DMS153 (cell line): ENCODE results near the gene KCNQ5.

Experiments
- DNase-seq: peaks from one replicate; lab custom pipeline; 2025; lab: John Stamatoyannopoulos, UW

Gene KCNQ5

DNA sequence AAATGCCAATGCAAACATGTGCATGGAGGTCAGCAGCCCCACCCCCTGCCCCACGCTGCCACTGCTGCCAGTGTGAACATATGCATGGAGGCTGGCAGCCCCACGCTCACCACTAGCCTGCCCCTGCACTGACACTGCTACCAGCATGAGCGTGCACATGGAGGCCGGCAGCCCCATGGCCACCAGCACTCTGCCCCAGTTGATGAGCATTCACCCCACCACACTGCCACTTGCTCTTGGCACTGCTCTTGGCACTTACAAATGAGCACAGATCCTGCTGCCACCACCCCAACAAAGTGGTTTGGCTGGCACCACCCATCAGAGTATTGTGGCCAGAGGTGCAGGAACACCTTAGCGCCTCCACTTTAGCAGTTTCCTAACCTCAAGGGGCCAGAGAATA, 429.3 kb downstream of the KCNQ5 start:
- DNase-seq = no peak

DNA sequence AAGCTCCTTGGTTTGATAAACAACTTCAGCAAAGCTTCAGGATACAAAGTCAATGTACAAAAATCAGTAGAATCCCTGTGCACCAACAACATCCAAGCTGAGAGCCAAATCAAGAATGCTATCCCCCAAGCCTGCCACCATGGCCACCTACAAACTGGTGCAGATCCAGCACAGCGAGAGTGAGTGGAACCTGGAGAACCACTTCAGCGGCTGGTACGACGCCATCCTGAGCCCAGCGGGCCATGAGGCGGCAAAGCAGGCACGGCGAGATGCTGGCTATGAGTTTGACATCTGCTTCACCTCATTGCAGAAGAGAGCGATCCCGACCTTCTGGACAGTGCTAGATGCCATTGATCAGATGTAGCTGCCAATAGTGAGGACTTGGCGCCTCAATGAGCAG, 433.1 kb downstream of the KCNQ5 start:
- DNase-seq = no peak

DNA sequence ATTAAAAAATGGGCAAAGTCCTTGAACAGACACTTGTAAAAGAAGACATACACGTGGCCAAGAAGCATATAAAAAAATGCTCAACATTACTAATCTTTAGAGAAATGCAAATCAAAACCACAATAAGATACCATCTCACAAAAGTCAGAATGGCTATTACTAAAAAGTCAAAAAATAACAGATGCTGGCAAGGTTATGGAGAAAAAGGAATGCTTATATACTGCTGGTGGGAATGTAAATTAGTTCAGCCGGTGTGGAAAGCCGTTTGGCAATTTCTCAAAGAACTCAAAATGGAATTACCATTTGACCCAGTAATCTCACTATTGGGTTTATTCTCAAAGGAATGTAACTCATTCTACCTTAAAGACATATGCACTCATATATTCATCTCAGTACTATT, 436.9 kb downstream of the KCNQ5 start:
- no peak for DNase-seq

DNA sequence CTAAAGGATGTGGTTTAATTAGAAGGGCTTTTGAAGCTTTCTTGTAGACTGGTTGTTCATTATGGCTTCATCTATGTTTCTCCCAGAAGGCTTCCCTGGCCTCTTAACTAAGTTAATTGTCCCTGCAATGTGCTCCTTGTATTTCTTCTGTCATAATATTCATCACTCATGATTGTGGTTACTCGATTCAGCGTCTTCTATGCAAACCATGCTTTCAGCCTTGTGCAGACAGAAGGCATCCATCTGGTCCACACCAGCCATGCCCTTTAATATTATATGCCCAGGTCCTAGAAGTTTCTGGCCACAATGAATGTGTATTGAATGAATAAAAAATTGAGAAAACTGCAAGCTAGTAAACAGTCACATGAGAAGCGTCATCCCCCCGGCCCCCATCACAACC, 440.3 kb downstream of the KCNQ5 start:
- DNase-seq = no peak

DNA sequence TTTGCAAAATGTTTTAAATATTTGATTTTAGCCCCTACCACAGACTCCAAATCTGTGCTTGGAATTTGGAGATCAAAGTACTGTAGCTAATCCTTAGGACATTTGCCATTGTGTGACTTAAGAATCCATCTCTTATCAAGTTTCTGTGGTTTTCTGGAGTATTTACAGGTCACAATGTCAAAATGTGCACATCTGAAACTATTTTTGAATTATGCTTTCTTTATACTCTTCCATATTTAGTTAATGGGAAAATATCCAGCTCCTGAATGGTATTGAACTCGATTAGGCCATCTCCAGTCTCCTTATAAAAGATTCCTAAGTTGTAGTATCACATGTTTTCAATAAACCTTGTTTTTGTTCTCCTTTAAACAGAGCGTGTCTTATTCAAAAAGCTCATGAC, 441.0 kb downstream of the KCNQ5 start:
- no peak for DNase-seq

DNA sequence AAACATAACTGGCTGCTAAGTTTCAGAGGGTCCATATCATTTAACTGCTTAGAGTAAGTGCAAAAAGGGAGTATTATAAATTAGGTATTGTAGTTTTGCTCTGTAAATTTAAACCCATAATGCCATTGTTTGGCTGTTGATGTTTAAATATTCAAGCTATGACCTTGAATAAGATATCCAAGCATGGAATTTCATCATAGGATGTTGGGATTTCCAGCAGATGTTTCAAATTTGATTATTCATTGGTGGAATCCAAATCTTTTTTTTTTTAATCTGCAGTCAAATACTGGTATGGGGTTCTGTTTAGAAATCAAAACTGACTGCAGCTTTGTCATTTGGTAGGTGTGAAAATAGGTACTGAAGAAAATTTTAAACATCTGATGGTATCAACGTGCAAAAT, 442.4 kb downstream of the KCNQ5 start:
- DNase-seq = no peak

DNA sequence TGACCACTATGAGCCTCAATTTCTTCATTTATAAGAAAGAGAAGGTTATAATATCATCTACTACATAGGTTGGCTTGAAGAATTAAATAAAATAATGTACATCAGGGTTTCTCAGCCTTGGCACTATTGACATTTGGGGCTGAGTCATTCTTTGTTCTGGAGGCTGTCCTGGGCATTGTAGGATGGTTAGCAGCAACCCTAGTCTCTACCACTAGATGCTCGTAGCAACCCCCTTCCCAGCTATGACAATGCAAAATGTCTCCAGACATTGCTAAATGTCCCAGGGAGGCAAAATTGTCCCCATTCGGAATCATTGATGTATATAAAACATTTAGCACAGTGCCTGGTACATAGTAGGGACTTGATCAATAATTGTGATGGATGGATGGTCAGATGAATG, 451.4 kb downstream of the KCNQ5 start:
- no peak for DNase-seq

DNA sequence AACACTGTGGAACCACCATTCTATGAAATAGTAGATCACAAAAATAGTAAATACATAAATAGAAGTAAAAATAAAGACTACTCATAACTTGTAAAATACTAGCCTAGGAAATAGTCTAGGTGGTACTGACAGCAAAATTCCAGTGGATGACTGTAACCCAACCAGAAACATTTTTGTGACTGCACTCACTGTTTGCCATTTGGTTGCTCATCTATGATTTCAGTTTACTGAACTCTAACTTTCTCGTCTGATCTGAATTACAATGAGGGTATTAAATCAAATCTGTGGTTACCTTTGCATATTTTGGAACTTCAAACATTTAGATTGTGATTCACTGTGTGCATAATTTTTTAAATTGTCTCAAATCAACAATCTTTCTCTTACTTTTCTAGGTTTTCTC, 452.3 kb downstream of the KCNQ5 start:
- no peak for DNase-seq

DNA sequence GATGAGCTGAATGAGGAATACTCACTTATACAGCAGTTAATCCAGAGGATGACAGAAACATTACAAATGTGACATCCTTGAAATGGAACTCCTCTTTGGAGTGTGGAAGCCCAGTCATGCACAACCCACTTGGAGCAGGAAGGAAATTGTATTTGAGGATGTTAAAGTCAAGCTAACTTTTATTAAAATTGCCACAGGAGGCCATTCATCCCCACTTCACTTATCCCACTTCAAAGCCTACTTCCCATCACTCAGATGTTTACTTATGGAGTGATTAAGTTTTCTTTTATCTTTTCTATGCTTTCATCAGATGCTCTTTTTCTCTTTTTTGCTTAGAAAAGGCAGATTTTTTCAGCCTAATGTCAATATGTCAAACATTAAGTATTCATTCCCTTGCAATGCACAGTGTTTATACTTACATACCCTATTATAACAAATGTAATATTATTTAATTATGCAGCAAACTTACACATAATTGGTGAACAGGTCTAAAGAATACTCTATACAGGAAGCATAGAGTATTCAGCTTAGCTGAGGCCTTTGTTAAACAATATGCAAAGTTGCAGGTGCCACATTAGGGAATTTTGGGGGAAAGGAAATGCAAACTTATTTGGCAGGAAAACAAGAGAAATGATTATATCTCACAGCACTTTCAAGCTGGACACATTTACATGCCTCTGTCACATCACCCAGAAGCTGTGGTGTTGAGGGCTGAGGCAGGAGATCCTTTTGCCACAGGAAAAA, 454.5 kb downstream of the KCNQ5 start:
- DNase-seq = no peak

DNA sequence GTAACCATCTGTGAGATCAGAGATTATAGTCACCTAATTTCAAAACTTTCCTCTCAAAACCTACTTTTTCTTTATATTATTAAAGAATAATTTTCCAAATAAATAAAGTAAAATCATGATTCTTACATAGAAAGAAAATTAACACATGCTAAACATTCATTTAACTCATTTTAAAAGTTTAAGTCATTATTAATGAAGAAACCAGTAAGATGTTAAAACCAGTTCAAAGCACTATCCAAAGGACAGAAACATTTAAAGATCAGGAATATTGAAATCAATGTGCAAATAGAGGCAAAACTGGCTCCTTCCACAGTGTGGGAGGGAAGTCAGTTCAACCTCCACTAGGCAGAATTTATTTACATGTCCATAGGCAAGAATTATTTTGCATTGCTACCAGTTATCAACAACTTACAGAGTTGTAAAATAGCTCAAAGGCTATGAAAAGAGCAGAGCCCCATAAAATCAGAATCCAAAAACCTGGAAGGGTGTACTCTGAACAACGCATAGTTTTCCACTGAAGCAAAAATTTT, 456.5 kb downstream of the KCNQ5 start:
- no peak for DNase-seq

DNA sequence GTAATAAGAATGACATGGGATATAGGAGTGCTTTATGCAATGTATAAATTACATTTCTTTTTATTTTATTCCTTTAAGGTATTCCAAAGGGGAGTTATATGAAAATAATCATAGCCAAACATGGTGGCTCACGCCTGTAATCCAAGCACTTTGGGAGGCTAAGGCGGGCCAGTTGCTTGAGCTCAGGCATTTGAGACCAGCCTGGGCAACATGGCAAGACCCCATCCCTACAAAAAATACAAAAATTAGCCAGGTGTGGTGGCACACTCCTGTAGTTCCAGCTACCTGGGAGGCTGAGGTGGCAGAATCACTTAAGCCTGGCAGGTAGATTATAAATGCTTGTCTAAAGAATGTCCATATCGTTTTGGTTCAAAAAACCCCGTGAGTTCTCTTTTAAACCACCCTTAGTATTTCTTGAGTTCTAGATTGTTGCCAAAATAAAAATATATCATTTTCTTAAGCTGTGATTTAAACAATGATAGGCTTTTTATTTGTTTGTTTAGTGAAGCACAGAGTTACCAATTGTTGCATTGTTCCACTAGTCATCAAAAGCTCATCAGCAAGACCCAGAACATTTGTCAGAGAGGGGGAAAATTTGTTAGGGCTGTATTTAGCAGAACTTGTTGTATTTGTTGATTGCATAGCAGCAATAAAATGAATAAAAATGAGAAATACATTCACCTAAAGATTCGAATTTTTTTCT, 457.2 kb downstream of the KCNQ5 start:
- no peak for DNase-seq

DNA sequence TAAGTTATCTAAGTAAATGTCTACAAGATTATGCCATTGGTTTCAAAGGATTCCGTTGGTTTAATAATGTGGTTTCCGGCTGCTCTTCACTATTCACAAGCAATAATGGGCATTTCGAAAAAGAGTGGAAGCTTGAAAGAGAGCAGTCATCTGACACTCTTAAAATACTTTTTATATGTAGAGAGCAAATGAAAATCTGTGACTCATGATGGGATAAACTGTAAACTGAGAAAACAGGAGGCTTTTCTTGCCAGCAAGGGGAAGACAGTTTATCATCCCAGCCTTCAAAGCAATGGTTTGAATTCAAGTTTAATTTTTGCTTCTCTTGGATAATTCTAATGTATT, 457.7 kb downstream of the KCNQ5 start:
- DNase-seq = no peak

DNA sequence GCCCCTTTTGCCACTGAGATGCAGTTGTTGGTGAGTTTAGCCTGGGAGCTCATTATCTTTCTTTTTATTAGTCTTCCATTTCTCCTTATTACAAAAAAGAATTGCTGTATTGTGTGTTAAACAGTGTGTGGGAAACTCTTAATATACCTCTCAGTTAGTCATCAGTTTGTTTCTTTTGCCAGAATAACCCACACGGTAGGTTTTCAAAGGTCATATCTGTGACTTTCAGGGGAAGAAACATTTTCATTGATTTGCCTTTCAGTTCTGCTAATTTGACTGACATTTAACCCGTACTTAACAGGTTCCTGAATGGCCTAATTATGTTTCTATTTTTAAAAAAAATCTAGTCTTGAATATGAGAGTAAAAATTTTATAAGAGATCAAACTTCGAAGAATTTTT, 458.1 kb downstream of the KCNQ5 start:
- DNase-seq = no peak

DNA sequence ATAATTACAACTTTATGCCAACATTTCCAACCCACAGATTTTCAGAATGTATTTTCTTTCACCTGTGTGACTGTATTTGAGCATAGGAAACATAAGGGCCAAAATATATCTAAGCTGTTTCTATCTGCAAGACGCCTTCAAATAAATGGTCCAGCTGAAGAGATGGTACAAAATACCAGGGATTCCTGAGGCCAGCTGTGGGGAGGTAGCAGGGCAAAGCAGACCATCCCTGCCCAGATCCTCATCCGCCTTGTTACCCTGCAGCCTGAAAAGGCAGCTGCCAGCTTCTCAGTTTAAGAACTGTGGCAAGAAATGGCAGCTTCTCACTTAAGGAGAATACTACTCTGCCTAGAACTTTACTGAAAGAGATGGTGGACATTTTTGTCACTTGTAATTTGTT, 460.1 kb downstream of the KCNQ5 start:
- no peak for DNase-seq

DNA sequence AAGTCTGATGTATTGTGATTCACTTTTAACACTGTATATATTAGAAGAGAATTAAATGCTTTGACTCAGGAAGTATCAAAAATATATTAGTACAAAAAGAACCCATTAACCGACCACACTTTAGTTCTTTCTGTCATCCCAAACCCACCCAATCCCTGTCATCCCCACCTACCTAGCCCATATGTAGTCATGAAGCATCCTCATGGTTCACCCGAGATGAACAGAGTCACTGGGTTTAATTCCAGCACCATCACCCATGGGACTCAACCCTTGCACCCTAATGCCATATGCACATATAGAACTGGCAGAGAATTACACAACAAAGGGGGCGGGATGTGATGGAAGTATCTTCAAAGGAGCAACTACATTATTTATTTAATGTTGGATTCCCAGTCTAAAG, 462.0 kb downstream of the KCNQ5 start:
- DNase-seq = no peak

DNA sequence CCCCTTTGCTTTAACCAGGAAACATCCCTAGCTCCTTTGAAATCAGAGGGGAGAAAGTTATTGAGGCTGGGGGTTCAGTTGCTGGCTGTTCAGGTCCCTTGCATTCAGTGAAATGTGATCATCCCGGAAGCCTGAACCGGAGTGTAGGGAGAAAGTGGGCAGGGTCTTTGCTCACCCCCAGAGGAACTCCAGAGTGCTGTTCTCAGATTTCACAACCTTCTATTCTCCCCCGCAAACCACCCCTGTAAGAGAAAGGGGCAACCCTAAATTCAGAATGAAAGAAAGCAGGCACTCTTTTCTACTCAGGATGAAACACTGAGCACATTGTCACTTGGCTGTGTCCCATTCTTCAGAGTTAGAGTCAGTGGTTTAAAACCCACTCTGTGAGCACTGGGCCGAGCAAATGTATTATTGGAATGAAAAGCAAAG, 463.6 kb downstream of the KCNQ5 start:
- no peak for DNase-seq

DNA sequence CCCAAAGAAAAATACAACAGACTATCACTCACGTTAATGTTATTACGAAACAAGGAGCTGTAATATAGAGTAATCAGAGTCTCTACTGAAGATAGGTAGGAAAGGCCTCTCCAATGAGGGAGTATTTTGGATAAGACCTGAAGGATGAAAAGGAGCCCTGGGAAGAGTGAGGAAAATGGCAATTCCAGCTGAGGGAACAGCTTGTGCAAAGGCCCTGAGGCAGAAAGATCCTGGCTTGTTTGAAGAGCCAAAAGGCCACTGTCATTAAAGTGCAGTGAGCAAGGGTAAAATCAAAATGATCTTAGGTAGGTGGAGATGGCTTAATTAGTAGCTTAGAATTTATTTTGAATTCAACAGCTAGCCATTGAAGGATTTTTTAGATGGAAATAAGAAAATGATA, 464.9 kb downstream of the KCNQ5 start:
- DNase-seq = no peak

DNA sequence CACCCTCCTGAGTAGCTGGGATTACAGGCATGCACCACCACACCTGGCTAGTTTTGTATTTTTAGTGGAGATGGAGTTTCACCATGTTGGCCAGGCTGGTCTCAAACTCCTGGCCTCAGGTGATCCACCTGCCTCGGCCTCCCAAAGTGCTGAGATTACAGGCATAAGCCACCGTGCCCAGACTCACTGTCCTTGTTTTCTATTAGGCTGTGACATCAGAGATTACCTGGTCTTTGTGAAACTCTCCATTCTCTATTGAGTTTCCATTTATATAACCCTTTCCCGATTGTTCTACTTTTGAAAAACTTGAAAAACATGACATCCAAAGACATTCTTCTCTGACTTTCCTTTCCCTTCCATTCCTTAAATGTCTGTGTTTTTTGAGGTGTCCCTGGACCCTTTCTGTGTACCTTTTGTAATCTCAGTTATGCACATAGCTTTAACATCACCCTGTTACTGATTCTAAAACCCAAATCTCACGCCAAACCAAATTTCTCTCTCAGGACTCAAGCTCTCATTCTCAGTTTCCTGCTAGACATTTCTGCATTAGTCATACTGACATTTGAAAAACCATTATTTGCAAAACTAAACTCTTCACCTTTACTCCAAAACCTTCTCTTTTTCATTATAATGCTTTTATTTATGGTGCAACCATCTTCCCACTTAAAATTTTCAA, 466.4 kb downstream of the KCNQ5 start:
- no peak for DNase-seq

DNA sequence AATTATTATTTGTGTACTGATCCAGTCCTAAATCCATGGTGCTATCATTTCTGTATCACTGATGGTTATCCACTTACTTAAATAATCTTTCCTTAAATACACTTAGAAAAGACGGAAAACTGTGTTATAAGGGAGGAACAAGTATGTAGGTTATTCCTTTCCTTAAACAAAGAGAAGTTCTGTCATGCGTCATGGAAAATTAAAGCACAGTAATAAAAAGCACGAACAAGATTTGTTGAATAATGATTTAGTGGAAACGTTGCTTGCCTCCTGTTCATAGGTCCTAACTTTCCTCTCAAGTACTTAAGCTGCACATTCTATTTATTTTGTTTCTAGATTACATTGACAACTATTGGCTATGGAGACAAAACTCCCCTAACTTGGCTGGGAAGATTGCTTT, 483.1 kb downstream of the KCNQ5 start:
- no peak for DNase-seq

DNA sequence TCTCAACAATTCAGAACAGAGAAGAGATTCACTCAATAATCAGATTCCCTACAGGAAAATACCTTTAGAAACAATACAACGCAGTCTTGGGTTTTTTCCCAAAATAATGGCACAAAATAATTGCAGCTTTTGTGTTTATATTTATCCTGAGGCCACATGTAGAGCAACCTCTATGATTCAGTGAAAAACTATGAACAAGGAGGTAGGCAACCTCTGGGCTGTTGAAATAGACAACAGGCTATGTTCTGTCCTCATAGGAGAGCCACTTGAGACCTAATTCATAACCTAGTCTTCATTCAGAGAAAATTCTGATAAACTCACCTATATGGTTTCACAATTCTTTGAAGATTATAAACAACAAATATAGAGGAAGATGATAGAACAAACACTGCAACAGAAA, 485.2 kb downstream of the KCNQ5 start:
- no peak for DNase-seq

DNA sequence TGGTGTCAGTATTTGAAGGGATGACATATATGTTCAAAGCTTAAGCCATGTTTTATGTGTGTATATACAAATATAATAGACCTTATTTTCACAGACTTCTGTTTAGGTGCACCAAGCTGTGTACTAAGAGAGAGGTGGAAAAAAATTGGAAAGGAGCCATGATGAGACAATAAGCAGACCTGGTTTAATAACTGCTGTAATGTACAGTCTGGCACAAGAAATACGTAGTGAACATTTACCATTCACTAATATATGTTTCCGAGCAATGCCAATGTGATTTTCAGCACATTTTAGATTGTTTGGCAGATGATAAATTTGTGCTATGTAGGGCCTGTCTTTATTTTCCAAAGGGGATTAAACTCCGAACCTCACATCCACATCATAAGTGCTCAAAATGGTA, 487.1 kb downstream of the KCNQ5 start:
- no peak for DNase-seq

DNA sequence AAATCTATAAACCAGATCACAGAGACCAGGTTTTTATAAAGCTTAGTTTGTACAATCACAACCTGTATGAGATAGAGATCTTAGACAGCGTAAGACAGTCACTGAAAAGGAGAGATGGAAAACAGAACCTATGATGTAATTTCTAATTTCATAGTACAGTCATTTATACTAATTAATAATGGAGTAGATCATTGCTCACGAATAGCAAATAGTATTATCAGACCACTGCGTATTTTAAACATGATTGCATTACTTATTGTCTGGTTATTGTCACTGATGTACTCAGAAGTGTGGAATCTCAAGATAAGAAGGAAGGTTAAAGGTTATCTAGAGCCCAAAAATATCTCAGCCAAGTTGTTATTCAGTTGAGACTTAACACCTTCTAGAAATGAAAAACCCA, 487.8 kb downstream of the KCNQ5 start:
- no peak for DNase-seq

DNA sequence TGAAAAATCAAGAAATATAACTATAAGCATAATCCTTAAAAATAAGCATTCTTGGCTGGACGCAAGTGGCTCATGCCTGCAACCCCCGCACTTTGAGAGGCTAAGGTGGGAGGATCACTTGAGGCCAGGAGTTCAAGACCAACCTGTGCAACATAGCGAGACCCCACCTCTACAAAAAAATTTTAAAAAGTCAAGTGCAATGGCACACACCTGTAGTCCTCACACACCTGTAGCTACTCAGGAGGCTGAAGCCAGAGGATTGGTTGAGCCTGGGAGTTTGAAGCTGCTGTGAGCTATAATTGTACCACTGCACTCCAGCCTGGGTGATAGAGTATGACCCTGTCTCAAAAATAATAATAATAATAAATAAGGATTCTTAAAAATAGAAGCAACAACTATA, 494.5 kb downstream of the KCNQ5 start:
- no peak for DNase-seq
